Measurements from ENCODE around the gene UNC119. TPM values are rescaled to one million over a fixed set of nuclear protein-coding genes. Genes with fewer than 3 reads are reported as not detected.
A peak's percentile ranks its signal among the peaks of the same experiment; 100 is the strongest.

Gene UNC119
- total and polyA plus RNA-seq, 2 of the 13 experiments (the other 11 are each of a cell fraction or from before 2014, with no cell fraction given): 10.4 to 63.1 TPM

- H3K79me2 ChIP-seq (ENCODE audit: insufficient read depth, low read length): peaks cover 14% of the 10 kb centered on the region
- in situ Hi-C loops (cut with HindIII; ENCODE audit: extremely low pct_ligation_motif_present, low pct_unique_long_range_greater_than_20kb) (no loop called here), intact Hi-C loops (cut with micrococcal nuclease; ENCODE audit: unreplicated experiment) (no loop called here)
- no peak for DNase-seq (ENCODE audit: low spot score)
- peak overlapping the region; percentile 80 for H3K27ac ChIP-seq (ENCODE audit: extremely low read length, insufficient read depth, low read length)
- peak overlapping the region; percentile 98 for H3K4me2 ChIP-seq (ENCODE audit: low read depth, low read length)
- no peak overlapping the region for H2AFZ ChIP-seq (ENCODE audit: low read length)
- CTCF ChIA-PET (ENCODE audit: low intra/inter-chr PET ratio, low total read pairs): no interaction called here
- whole genome bisulfite sequencing (ENCODE audit: low lambda C conversion rate): 0% methylated on average over 11 of the region's 17 CpGs
- no peaks in the 10 kb centered on the region for H3K9me3 ChIP-seq (ENCODE audit: low read length)
- peaks cover 17% of the 10 kb centered on the region for H3K4me1 ChIP-seq (ENCODE audit: insufficient read depth, low read length)
- POLR2A ChIA-PET: no interaction called here
- H3K27me3 ChIP-seq (ENCODE audit: control insufficient read depth in 1 of 2, insufficient read depth in 2 of 2, low read length in 2 of 2): no peaks in the 10 kb centered on the region; a peak in 1 of 5 replicates
- no peaks in the 10 kb centered on the region for H4K20me1 ChIP-seq (ENCODE audit: insufficient read depth, low read length)
- TSS peak; percentile 85 for BruUV-seq (replicated peaks)
- TF ChIP-seq SIX1 (CRISPR knock-in tag; IDR thresholded peaks at IDR 0.05; ENCODE audit: borderline replicate concordance) (no peak), CREM (IDR thresholded peaks at IDR 0.05) (0 out of 2 replicates have a peak, but pooled peaks have one; percentile 11), CREM (CRISPR knock-in tag; IDR thresholded peaks at IDR 0.05) (no peak), MAZ (IDR thresholded peaks at IDR 0.05; ENCODE audit: borderline replicate concordance, low read depth, low read length) (no peak), MAZ (CRISPR knock-in tag; IDR thresholded peaks at IDR 0.05; ENCODE audit: low read depth) (0 out of 2 replicates have a peak, but pooled peaks have one; percentile 18), ZNF691 (CRISPR knock-in tag; IDR thresholded peaks at IDR 0.05; ENCODE audit: borderline replicate concordance, low read depth) (0 out of 2 replicates have a peak, but pooled peaks have one; percentile 5), CEBPG (CRISPR knock-in tag; IDR thresholded peaks at IDR 0.05) (no peak), IKZF4 (CRISPR knock-in tag; IDR thresholded peaks at IDR 0.05; ENCODE audit: borderline replicate concordance, low read depth, not compliant biosample characterization) (no peak), ISX (CRISPR knock-in tag; conservative IDR thresholded peaks at IDR 0.05) (0 out of 2 replicates have a peak, but pooled peaks have one; percentile 14)
- H3K36me3 ChIP-seq (replicated peaks in 1 of 2; ENCODE audit: control insufficient read depth in 1 of 2, insufficient read depth in 2 of 2, low read length in 2 of 2): no peaks in the 10 kb centered on the region; a peak in 1 of 5 replicates
- peak overlapping the region; percentile 87 to 95 (median 95) for H3K4me3 ChIP-seq (replicated peaks in 1 of 3; ENCODE audit: insufficient read depth in 1 of 3, low read depth in 2 of 3, low read length in 3 of 3)
- H3K9ac ChIP-seq (ENCODE audit: insufficient read depth, low read depth, low read length): peak overlapping the region; percentile 88
- peak; percentile 6 for ATAC-seq
- FAIRE-seq: no peak
Observed at GRCh38 chr17:28598389-28598788, 46.0 kb upstream of the UNC119 start.
